GM12878 (cell line): Measurements from ENCODE around the gene AKAP1. TPM values are rescaled to one million over a fixed set of nuclear protein-coding genes. Genes with fewer than 3 reads are reported as not detected.

Experiments
- ATF2 ChIP-seq: IDR thresholded peaks from 2 replicates; pipeline ENCODE4 v1.6.1; 2012; ENCODE audit warnings: low read length, inconsistent platforms
- PKNOX1 ChIP-seq: fragments of 450-650 bp; IDR thresholded peaks from 2 replicates; pipeline ENCODE4 v1.6.1; 2016; ENCODE audit warnings: mild to moderate bottlenecking
- TCF7 ChIP-seq: IDR thresholded peaks from 2 replicates; pipeline ENCODE4 v1.6.1; 2014; ENCODE audit warnings: antibody characterized with exemption, borderline replicate concordance
- polyA plus RNA-seq, 11 experiments: library from polyadenylated mRNA; depleted of rRNA in 4 of 11; unstranded in 6 of 11; stranded (reverse) in 5 of 11; fragments of >200 nt; fragmentation: Nextera tagmentation in 4 of 11; fragmentation: Illumina TruSeq in 1 of 11; extraction: Ambion mirVana in 4 of 11; extraction: Trizol in 1 of 11; gene quantifications; 1 replicate in 1 of 11; 2 replicates in 10 of 11; pipeline versions ENCODE4 v1.2.1 to v1.2.3, GENCODE V29; 2011 to 2016; ENCODE audit warnings: inconsistent platforms in 2 of 11, missing spikeins in 2 of 11, low read depth in 1 of 11
- total RNA-seq, 4 experiments: library from RNA; depleted of rRNA in 3 of 4; stranded (reverse); fragments of >200 nt in 3 of 4; fragmentation: Illumina TruSeq in 1 of 4; extraction: Trizol in 1 of 4; gene quantifications; 2 replicates each; pipeline versions ENCODE4 v1.2.1 to v1.2.3, GENCODE V29; 2013 to 2021
- TF ChIP-seq, protein P1 (sequence below): fragments of 450-650 bp; IDR thresholded peaks from 2 replicates; pipeline ENCODE4 v1.6.1; 2017; ENCODE audit warnings: low read depth, mild to moderate bottlenecking, moderate library complexity
- TF ChIP-seq, protein P2 (sequence below): IDR thresholded peaks from 2 replicates; pipeline ENCODE4 v1.6.1; 2012; ENCODE audit warnings: improper control_type of control experiment, low read depth, low read length; ENCODE audit not compliant: insufficient replicate concordance

Gene AKAP1
- total and polyA plus RNA-seq, 10 of the 15 experiments (the other 5 are each of a cell fraction or from before 2014, with no cell fraction given), result 11.9 to 50.5 (median 38.1) TPM

DNA sequence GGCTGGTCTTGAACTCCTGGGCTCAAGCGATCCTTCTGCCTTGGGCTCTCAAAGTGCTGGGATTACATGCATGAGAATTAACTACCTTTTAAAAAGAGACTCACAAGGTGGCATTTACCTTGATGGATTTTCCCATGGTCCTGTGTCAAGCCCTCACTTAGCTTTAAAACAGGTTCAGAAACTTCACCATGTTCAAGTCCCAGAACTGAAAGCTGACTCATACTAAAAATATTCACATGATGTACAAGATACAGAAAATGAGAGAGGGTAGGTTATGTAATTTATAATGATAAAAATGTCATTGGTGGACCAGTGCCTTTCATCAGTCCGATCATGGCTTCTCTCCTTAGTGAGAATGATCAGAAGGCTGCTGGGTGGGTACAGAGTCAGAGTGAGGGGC is 4.3 kb upstream of the AKAP1 start (continued):
- TF ChIP-seq, protein P1, sequence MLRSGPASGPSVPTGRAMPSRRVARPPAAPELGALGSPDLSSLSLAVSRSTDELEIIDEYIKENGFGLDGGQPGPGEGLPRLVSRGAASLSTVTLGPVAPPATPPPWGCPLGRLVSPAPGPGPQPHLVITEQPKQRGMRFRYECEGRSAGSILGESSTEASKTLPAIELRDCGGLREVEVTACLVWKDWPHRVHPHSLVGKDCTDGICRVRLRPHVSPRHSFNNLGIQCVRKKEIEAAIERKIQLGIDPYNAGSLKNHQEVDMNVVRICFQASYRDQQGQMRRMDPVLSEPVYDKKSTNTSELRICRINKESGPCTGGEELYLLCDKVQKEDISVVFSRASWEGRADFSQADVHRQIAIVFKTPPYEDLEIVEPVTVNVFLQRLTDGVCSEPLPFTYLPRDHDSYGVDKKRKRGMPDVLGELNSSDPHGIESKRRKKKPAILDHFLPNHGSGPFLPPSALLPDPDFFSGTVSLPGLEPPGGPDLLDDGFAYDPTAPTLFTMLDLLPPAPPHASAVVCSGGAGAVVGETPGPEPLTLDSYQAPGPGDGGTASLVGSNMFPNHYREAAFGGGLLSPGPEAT, result 0 out of 2 replicates have a peak, but pooled peaks have one; percentile 15
- TF ChIP-seq ATF2 (peak; percentile 42; the same call in 1 of the 2 replicates), TCF7 (no peak), PKNOX1 (peak; percentile 30; the same call in 1 of the 2 replicates)
- TF ChIP-seq, protein P2, sequence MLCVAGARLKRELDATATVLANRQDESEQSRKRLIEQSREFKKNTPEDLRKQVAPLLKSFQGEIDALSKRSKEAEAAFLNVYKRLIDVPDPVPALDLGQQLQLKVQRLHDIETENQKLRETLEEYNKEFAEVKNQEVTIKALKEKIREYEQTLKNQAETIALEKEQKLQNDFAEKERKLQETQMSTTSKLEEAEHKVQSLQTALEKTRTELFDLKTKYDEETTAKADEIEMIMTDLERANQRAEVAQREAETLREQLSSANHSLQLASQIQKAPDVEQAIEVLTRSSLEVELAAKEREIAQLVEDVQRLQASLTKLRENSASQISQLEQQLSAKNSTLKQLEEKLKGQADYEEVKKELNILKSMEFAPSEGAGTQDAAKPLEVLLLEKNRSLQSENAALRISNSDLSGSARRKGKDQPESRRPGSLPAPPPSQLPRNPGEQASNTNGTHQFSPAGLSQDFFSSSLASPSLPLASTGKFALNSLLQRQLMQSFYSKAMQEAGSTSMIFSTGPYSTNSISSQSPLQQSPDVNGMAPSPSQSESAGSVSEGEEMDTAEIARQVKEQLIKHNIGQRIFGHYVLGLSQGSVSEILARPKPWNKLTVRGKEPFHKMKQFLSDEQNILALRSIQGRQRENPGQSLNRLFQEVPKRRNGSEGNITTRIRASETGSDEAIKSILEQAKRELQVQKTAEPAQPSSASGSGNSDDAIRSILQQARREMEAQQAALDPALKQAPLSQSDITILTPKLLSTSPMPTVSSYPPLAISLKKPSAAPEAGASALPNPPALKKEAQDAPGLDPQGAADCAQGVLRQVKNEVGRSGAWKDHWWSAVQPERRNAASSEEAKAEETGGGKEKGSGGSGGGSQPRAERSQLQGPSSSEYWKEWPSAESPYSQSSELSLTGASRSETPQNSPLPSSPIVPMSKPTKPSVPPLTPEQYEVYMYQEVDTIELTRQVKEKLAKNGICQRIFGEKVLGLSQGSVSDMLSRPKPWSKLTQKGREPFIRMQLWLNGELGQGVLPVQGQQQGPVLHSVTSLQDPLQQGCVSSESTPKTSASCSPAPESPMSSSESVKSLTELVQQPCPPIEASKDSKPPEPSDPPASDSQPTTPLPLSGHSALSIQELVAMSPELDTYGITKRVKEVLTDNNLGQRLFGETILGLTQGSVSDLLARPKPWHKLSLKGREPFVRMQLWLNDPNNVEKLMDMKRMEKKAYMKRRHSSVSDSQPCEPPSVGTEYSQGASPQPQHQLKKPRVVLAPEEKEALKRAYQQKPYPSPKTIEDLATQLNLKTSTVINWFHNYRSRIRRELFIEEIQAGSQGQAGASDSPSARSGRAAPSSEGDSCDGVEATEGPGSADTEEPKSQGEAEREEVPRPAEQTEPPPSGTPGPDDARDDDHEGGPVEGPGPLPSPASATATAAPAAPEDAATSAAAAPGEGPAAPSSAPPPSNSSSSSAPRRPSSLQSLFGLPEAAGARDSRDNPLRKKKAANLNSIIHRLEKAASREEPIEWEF, result no peak
- TF ChIP-seq, all 136 proteins: peak for 9
